ENCODE measurements around the gene MVB12A. TPM values are rescaled to one million over a fixed set of nuclear protein-coding genes. Genes with fewer than 3 reads are reported as not detected.
A peak's percentile ranks its signal among the peaks of the same experiment; 100 is the strongest.

Gene MVB12A
- total and polyA plus RNA-seq, 9 of the 15 experiments (the other 6 are each of a cell fraction or from before 2014, with no cell fraction given): 1.2 to 46.2 (median 22.4) TPM

- no peak for TF ChIP-seq ARID3B (CRISPR knock-in tag; IDR thresholded peaks at IDR 0.05; ENCODE audit: borderline replicate concordance)
- no peak for TF ChIP-seq RBM14 (IDR thresholded peaks at IDR 0.05; ENCODE audit: borderline replicate concordance, insufficient read depth, low read depth, low read length)
- no peak for TF ChIP-seq CTCF (IDR thresholded peaks at IDR 0.05 in 2 of 3, conservative IDR thresholded peaks at IDR 0.05 in 1 of 3; ENCODE audit: insufficient read depth in 2 of 3, low read depth in 1 of 3, low read length in 3 of 3)
- peak in 1 of 2 experiments; percentile 12; a peak in 1 of 4 replicates for TF ChIP-seq RCOR1 (IDR thresholded peaks at IDR 0.05; ENCODE audit: borderline replicate concordance in 1 of 2, low read depth in 2 of 2, low read length in 2 of 2)
- TF ChIP-seq ZNF197 (CRISPR knock-in tag; IDR thresholded peaks at IDR 0.05; ENCODE audit: low read depth): no peak
- TF ChIP-seq ZNF175 (CRISPR knock-in tag; IDR thresholded peaks at IDR 0.05; ENCODE audit: low read depth): no peak
- TF ChIP-seq CEBPG (CRISPR knock-in tag; IDR thresholded peaks at IDR 0.05): no peak
- TF ChIP-seq CEBPG (tag; conservative IDR thresholded peaks at IDR 0.05 in 1 of 2, IDR thresholded peaks at IDR 0.05 in 1 of 2): no peak
- no peak for TF ChIP-seq PATZ1 (CRISPR knock-in tag; IDR thresholded peaks at IDR 0.05; ENCODE audit: borderline replicate concordance)
- peak; percentile 84 for TF ChIP-seq ZFP36 (IDR thresholded peaks at IDR 0.05; ENCODE audit: low read depth, low read length, partially characterized antibody)
- no peak for TF ChIP-seq PHTF2 (CRISPR knock-in tag; IDR thresholded peaks at IDR 0.05)
- TF ChIP-seq ZNF507 (tag; conservative IDR thresholded peaks at IDR 0.05): no peak
- no peak for TF ChIP-seq E4F1 (CRISPR knock-in tag; IDR thresholded peaks at IDR 0.05; ENCODE audit: borderline replicate concordance)
- TF ChIP-seq HSF4 (CRISPR knock-in tag; IDR thresholded peaks at IDR 0.05; ENCODE audit: borderline replicate concordance): no peak
- no peak for TF ChIP-seq MCM2 (IDR thresholded peaks at IDR 0.05; ENCODE audit: low read depth)
- TF ChIP-seq CBFA2T3 (IDR thresholded peaks at IDR 0.05): peak; percentile 68
- TF ChIP-seq GTF2B (IDR thresholded peaks at IDR 0.05; ENCODE audit: extremely low read depth, insufficient read length): no peak
- TF ChIP-seq MED1 (CRISPR knock-in tag; IDR thresholded peaks at IDR 0.05; ENCODE audit: borderline replicate concordance): no peak
- TF ChIP-seq RB1 (IDR thresholded peaks at IDR 0.05; ENCODE audit: low read depth): no peak
Measured at GRCh38 chr19:17398902-17399527, 20.8 kb upstream of the MVB12A start (continued).
